ENCODE data around the gene SYT9.

DNA sequence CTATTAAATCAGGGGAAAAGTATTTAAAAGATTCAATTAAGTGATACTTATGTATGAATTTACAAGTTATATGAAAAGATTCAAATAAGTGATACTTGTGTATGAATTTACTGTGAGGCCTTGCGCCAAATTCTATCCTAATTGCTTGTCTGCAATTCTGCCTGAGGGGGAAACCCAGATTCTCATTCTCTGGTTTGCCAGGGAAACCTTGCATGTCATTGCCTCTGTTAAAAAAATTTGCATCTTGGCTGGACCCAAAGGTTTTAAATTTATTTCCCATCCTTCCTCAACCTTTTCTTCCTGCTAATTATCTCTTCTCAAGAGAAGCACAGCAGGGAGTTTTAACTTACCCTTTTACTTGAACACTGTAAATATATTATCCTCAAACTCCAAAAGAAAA lies 247.4 kb downstream of the SYT9 start:
- TF ChIP-seq POLR2A (IDR thresholded peaks at IDR 0.05; ENCODE audit: low read depth, low read length) (no peak), POLR2AphosphoS5 (IDR thresholded peaks at IDR 0.05; ENCODE audit: low read depth, low read length) (no peak), TAF1 (IDR thresholded peaks at IDR 0.05; ENCODE audit: low read depth, low read length) (no peak), SPI1 (IDR thresholded peaks at IDR 0.05; ENCODE audit: low read depth, low read length) (no peak)
